Sigmoid colon (tissue), 7 donors: ENCODE measurements around the gene NXPH3. TPM values are rescaled to one million over a fixed set of nuclear protein-coding genes. Genes with fewer than 3 reads are reported as not detected.

Experiments
- DNase-seq: peaks from one replicate; pipeline ENCODE4 v3.0.0-alpha.2; 2019
- H3K27ac ChIP-seq, 4 donors: fragments of 200-600 bp; sonication (generic); one replicate each; pipeline ENCODE4 v1.5.1; 2016 to 2019; ENCODE audit warnings: mild to moderate bottlenecking in 1 of 4
- H3K27me3 ChIP-seq, 3 donors: fragments of 200-600 bp; sonication (generic); one replicate each; pipeline ENCODE4 v1.5.1; 2019; ENCODE audit warnings: mild to moderate bottlenecking in 1 of 3
- H3K36me3 ChIP-seq, 4 donors: fragments of 200-600 bp; sonication (generic); one replicate each; pipeline ENCODE4 v1.5.1; 2016 to 2019
- H3K4me1 ChIP-seq, 4 donors: fragments of 200-600 bp; sonication (generic); one replicate each; pipeline ENCODE4 v1.5.1; 2017 to 2019
- H3K4me3 ChIP-seq, 4 donors: fragments of 200-600 bp; sonication (generic); one replicate each; pipeline ENCODE4 v1.5.1; 2017 to 2019; ENCODE audit warnings: mild to moderate bottlenecking in 2 of 4, moderate library complexity in 1 of 4
- H3K9me3 ChIP-seq, 4 donors: fragments of 200-600 bp in 3 of 4; sonication (generic) in 3 of 4; one replicate each; pipeline versions ENCODE4 v1.5.1 to v1.6.1; 2013 to 2019
- CTCF ChIP-seq, 4 experiments: fragments of 450-650 bp in 3 of 4; fragments of 200-600 bp in 1 of 4; IDR thresholded peaks; one replicate each; pipeline ENCODE4 v1.5.1; 2016 to 2019; ENCODE audit warnings: antibody characterized with exemption in 4 of 4, mild to moderate bottlenecking in 3 of 4, moderate library complexity in 2 of 4
- EP300 ChIP-seq, 4 donors: sonication (generic); formaldehyde crosslinking; IDR thresholded peaks; one replicate each; pipeline ENCODE4 v1.6.1; 2017; ENCODE audit warnings: antibody characterized with exemption in 4 of 4
- POLR2A ChIP-seq, 2 donors: fragments of 450-650 bp; IDR thresholded peaks; one replicate each; pipeline ENCODE4 v1.6.1; 2016; ENCODE audit warnings: antibody characterized with exemption in 2 of 2, mild to moderate bottlenecking in 2 of 2, moderate library complexity in 2 of 2
- POLR2AphosphoS5 ChIP-seq, 4 donors: sonication (generic); formaldehyde crosslinking; IDR thresholded peaks; one replicate each; pipeline ENCODE4 v1.6.1; 2017; ENCODE audit warnings: antibody characterized with exemption in 4 of 4
- WGBS, 2 donors: extraction: QIAGEN DNeasy Blood & Tissue Kit; methylation state at CpG; one replicate each; pipeline ENCODE4 v1.1.7; 2013; 5-methylcytosine and 5-hydroxymethylcytosine counted together
- intact Hi-C: fragments of 100-400 bp; cut with DNase I; formaldehyde crosslinking; loops from one replicate; pipeline ENCODE4 v1.15.1; 2023
- polyA plus RNA-seq, 3 donors: library from polyadenylated mRNA; stranded (reverse); fragments of 200-250 nt; gene quantifications; one replicate each; pipeline ENCODE4 v1.2.3, GENCODE V29; 2013
- total RNA-seq, 4 donors: library from RNA; depleted of rRNA; stranded (reverse); fragments of >200 nt; gene quantifications; one replicate each; pipeline ENCODE4 v1.1.0, GENCODE V29; 2016
- donor health status: healthy with polysubstance abuse.
- donor health status: Bipolar disorder and iron deficiency.
- donor health status: healthy.

The NXPH3 gene
- total and polyA plus RNA-seq, 7 donors, result 0.23 to 32.6 (median 20.2) TPM

GRCh38 chr17:49555495-49556222 is 20.0 kb upstream of the NXPH3 start:
- H3K4me1 ChIP-seq, result peaks cover 0 to 8% (median 7%) of the 10 kb centered on the region in 4 donors
- H3K27ac ChIP-seq, result no peak overlapping the region
- 73 to 78% methylated on average over 19 of the region's 19 CpGs for WGBS, 2 donors
- DNase-seq, result no peak
- no peaks in the 10 kb centered on the region for H3K36me3 ChIP-seq
- TF ChIP-seq POLR2A (IDR thresholded peaks at IDR 0.05) (no peak), CTCF (IDR thresholded peaks at IDR 0.05) (no peak), POLR2AphosphoS5 (IDR thresholded peaks at IDR 0.05) (no peak), EP300 (IDR thresholded peaks at IDR 0.05) (no peak)
- no peak overlapping the region for H3K4me3 ChIP-seq
- H3K27me3 ChIP-seq, result no peaks in the 10 kb centered on the region
- no peaks in the 10 kb centered on the region for H3K9me3 ChIP-seq
- intact Hi-C loops, result loop anchor here (1.0 to 5.0 kb wide), 3 partner anchors 120 to 238 kb away; no protein-coding TSS in a partner anchor

GRCh38 chr17:49556223-49556943 is 19.3 kb upstream of the NXPH3 start:
- no peak overlapping the region for H3K4me3 ChIP-seq
- no peak overlapping the region for H3K27ac ChIP-seq
- H3K9me3 ChIP-seq, result no peaks in the 10 kb centered on the region
- intact Hi-C loops, result loop anchor here (1.0 to 5.0 kb wide), 3 partner anchors 121 to 239 kb away; no protein-coding TSS in a partner anchor
- peak; percentile 88 for DNase-seq
- H3K27me3 ChIP-seq, result no peaks in the 10 kb centered on the region
- WGBS, 2 donors, result 14 to 20% methylated on average over 30 of the region's 30 CpGs
- TF ChIP-seq CTCF (IDR thresholded peaks at IDR 0.05) (peak; percentile 91 to 100 (median 94)), POLR2AphosphoS5 (IDR thresholded peaks at IDR 0.05) (no peak)
- peaks cover 0 to 8% (median 7%) of the 10 kb centered on the region in 4 donors for H3K4me1 ChIP-seq
- H3K36me3 ChIP-seq, result no peaks in the 10 kb centered on the region

- 13 to 19% methylated on average over 9 of the region's 9 CpGs for WGBS, 2 donors
- intact Hi-C loops, result loop anchor here (1.0 to 5.0 kb wide), 3 partner anchors 61 to 240 kb away; no protein-coding TSS in a partner anchor
- DNase-seq, result peak; percentile 73
- H3K4me3 ChIP-seq, result no peak overlapping the region
- no peaks in the 10 kb centered on the region for H3K36me3 ChIP-seq
- peaks cover 0 to 8% (median 7%) of the 10 kb centered on the region in 4 donors for H3K4me1 ChIP-seq
- TF ChIP-seq CTCF (IDR thresholded peaks at IDR 0.05) (peak; percentile 22 to 62 (median 47)), POLR2AphosphoS5 (IDR thresholded peaks at IDR 0.05) (no peak)
- H3K27me3 ChIP-seq, result no peaks in the 10 kb centered on the region
- H3K9me3 ChIP-seq, result no peaks in the 10 kb centered on the region
- H3K27ac ChIP-seq, result no peak overlapping the region
Measured at GRCh38 chr17:49557312-49558024, 18.2 kb upstream of the NXPH3 start.

- Histone ChIP-seq H3K27ac (peak overlapping the region in 3 of 4 donors; percentile 88 to 92 (median 91)), H3K9me3 (no peaks in the 10 kb centered on the region), H3K27me3 (no peaks in the 10 kb centered on the region), H3K4me1 (peaks cover 0 to 47% (median 43%) of the 10 kb centered on the region in 4 donors), H3K36me3 (no peaks in the 10 kb centered on the region), H3K4me3 (no peak overlapping the region)
- no peak for DNase-seq
- intact Hi-C loops, result loop anchor here (2.0 to 5.0 kb wide), 2 partner anchors 50 to 288 kb away; no protein-coding TSS in a partner anchor
- TF ChIP-seq EP300 (IDR thresholded peaks at IDR 0.05) (peak in 3 of 4 donors; percentile 47 to 59 (median 57)), POLR2AphosphoS5 (IDR thresholded peaks at IDR 0.05) (peak in 3 of 4 donors; percentile 50 to 56 (median 56)), CTCF (IDR thresholded peaks at IDR 0.05) (no peak), POLR2A (IDR thresholded peaks at IDR 0.05) (no peak)
- whole genome bisulfite sequencing, 2 donors, result 50 to 76% methylated on average over 4 of the region's 4 CpGs
Measured at GRCh38 chr17:49564638-49565037, 11.0 kb upstream of the NXPH3 start.
